Loucy (cell line): Measurements from ENCODE around the gene AQP6.

Source experiments
- CTCF ChIP-seq: fragments of 200-600 bp; sonication (generic); conservative IDR thresholded peaks from 2 replicates; pipeline ENCODE4 v1.5.1; 2014; ENCODE audit warnings: mild to moderate bottlenecking, antibody characterized with exemption, low read length
- EZH2phosphoT487 ChIP-seq: fragments of 200-600 bp; IDR thresholded peaks from 2 replicates; pipeline ENCODE4 v1.6.1; 2018; ENCODE audit warnings: antibody characterized with exemption, mild to moderate bottlenecking, moderate library complexity, borderline replicate concordance

DNA sequence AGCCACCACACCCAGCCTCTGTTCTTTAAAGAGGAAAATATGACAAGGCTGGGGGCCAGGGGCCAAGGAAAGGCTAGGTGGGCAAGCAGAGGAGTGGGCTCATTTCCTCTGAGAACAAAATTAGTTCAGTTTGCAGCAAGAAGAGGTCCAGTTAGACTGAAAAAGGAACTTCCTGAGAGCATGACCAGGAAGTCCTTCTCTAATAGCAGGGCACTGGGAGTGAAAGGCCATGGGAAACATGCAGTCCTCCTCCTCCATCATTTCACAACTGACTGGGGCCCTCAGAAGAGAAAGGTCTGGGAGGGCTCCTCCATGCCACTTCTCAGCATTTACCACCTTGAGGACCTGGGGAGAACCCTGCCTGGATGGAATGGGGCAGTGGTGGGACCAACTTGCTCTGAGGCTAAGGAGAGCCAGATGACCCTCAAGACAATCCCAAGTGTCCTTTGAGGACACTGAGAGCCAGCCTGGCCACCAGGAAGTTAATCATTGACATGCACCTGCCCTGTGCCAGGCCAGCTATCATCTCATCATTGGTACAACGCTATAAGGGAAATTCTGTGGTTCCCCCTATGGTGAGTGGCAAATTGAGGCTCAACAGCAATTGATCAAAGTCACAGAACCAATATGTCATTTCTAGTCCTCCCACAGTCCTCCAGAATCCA lies 20.2 kb upstream of the AQP6 start:
- no peak for TF ChIP-seq CTCF
- no peak for TF ChIP-seq EZH2phosphoT487
